Endothelial cell of umbilical vein (primary cell): ENCODE results near the gene TP53TG5. TPM values are rescaled to one million over a fixed set of nuclear protein-coding genes. Genes with fewer than 3 reads are reported as not detected.

Experiments
- BruUV-seq: library from RNA; stranded (reverse); fragments of 400-500 nt; replicated peaks from 2 replicates; lab custom pipeline; 2021; lab: Mats Ljungman, UMichigan
- CTCF ChIA-PET: fragments of 300-600, 350-600 bp; sonication (Branson Sonifier 250); formaldehyde crosslinking; loops from one replicate; lab custom pipeline; 2021; ENCODE audit warnings: antibody characterized with exemption, inconsistent platforms; lab: Charles Lee
- POLR2A ChIA-PET: fragments of 300-600, 350-600 bp; sonication (Branson Sonifier 250); formaldehyde crosslinking; loops from one replicate; lab custom pipeline; 2021; ENCODE audit warnings: antibody characterized with exemption, inconsistent platforms; lab: Charles Lee
- DNase-seq: peaks from one replicate; pipeline ENCODE4 v3.0.0-alpha.2; 2011; ENCODE audit warnings: low read depth, low spot score
- FAIRE-seq: peaks from 2 replicates; lab custom pipeline; 2011; peaks lifted over from hg19 to GRCh38; lab: Jason Lieb, UNC
- H2AFZ ChIP-seq: 2 replicates; pipeline ENCODE4 v1.6.0; 2012; ENCODE audit warnings: low read depth, low read length, control low read depth, inconsistent platforms
- H3K27ac ChIP-seq: 2 replicates; pipeline ENCODE4 v1.5.1; 2011; ENCODE audit warnings: low read depth, mild to moderate bottlenecking, control low read depth, low read length, moderate library complexity; ENCODE audit not compliant: insufficient read depth
- H3K27me3 ChIP-seq, 2 experiments: 2 replicates each; pipeline versions ENCODE4 v1.6.0 to v1.6.1; 2011; ENCODE audit warnings: low read length in 2 of 2, mixed read lengths in 1 of 2; ENCODE audit not compliant: control insufficient read depth in 2 of 2, insufficient read depth in 2 of 2
- H3K36me3 ChIP-seq, 2 experiments: 2 replicates in 1 of 2; 3 replicates in 1 of 2; pipeline ENCODE4 v1.5.1; 2011; ENCODE audit warnings: low read length in 2 of 2, mild to moderate bottlenecking in 1 of 2, moderate library complexity in 1 of 2; ENCODE audit not compliant: control insufficient read depth in 2 of 2, insufficient read depth in 2 of 2; ENCODE audit errors: extremely low read depth in 1 of 2
- H3K4me1 ChIP-seq: 3 replicates; pipeline ENCODE4 v1.5.1; 2011; ENCODE audit warnings: mild to moderate bottlenecking, low read length; ENCODE audit not compliant: control insufficient read depth, insufficient read depth; ENCODE audit errors: extremely low read depth
- H3K4me2 ChIP-seq: 2 replicates; pipeline ENCODE4 v1.6.1; 2011; ENCODE audit warnings: low read length, control low read depth, mixed read lengths; ENCODE audit not compliant: insufficient read depth
- H3K4me3 ChIP-seq, 3 experiments: fragments of 200-600 bp in 1 of 3; sonication (generic), shearing (Covaris generic) in 1 of 3; replicated peaks in 1 of 3; 2 replicates each; pipeline ENCODE4 v1.5.1; 2011 to 2016; ENCODE audit warnings: control low read depth in 3 of 3, low read length in 3 of 3, mild to moderate bottlenecking in 2 of 3, inconsistent platforms in 1 of 3, low read depth in 1 of 3, moderate library complexity in 1 of 3; ENCODE audit not compliant: insufficient read depth in 1 of 3
- H3K79me2 ChIP-seq: 2 replicates; pipeline ENCODE4 v1.6.0; 2012; ENCODE audit warnings: low read length, inconsistent platforms; ENCODE audit not compliant: control insufficient read depth, insufficient read depth
- H3K9ac ChIP-seq: replicated peaks from 2 replicates; pipeline ENCODE3; 2011; ENCODE audit warnings: low read length, control low read depth; ENCODE audit not compliant: insufficient read depth; ENCODE audit errors: extremely low read depth
- H3K9me1 ChIP-seq: replicated peaks from 3 replicates; pipeline ENCODE4 v1.6.0; 2011; ENCODE audit warnings: mild to moderate bottlenecking, low read length; ENCODE audit not compliant: control insufficient read depth, insufficient read depth; ENCODE audit errors: extremely low read depth
- H3K9me3 ChIP-seq: replicated peaks from 2 replicates; pipeline ENCODE4 v1.5.1; 2012; ENCODE audit warnings: low read length, inconsistent platforms; ENCODE audit not compliant: control insufficient read depth, insufficient read depth
- H4K20me1 ChIP-seq: replicated peaks from 2 replicates; pipeline ENCODE3; 2011; ENCODE audit warnings: mild to moderate bottlenecking, low read length; ENCODE audit not compliant: control insufficient read depth, insufficient read depth; ENCODE audit errors: extremely low read depth
- CTCF ChIP-seq, 2 donors: IDR thresholded peaks; 1 replicate in 1 of 2; 2 replicates in 1 of 2; pipeline ENCODE4 v1.5.1; 2011; ENCODE audit warnings: low read length in 2 of 2, mild to moderate bottlenecking in 2 of 2, moderate library complexity in 2 of 2, control low read depth in 1 of 2, inconsistent platforms in 1 of 2, low read depth in 1 of 2; ENCODE audit not compliant: insufficient read depth in 1 of 2; ENCODE audit errors: extremely low read depth in 1 of 2
- EZH2 ChIP-seq: IDR thresholded peaks from 2 replicates; pipeline ENCODE4 v1.6.1; 2012; ENCODE audit warnings: borderline replicate concordance, low read depth, mild to moderate bottlenecking, moderate library complexity, low read length, inconsistent platforms; ENCODE audit not compliant: severe bottlenecking
- FOS ChIP-seq: IDR thresholded peaks from 2 replicates; pipeline ENCODE4 v1.6.1; 2011; ENCODE audit warnings: mild to moderate bottlenecking, low read length, moderate library complexity, borderline replicate concordance; ENCODE audit not compliant: insufficient read depth
- GATA2 ChIP-seq: IDR thresholded peaks from 2 replicates; pipeline ENCODE4 v1.7.0; 2011; ENCODE audit warnings: low read depth, mild to moderate bottlenecking, moderate library complexity, mixed read lengths, low read length; ENCODE audit not compliant: insufficient read length, insufficient read depth
- JUN ChIP-seq: IDR thresholded peaks from 2 replicates; pipeline ENCODE4 v1.6.1; 2011; ENCODE audit warnings: borderline replicate concordance, low read depth; ENCODE audit not compliant: insufficient read length, insufficient read depth
- MAX ChIP-seq: IDR thresholded peaks from 2 replicates; pipeline ENCODE4 v1.6.1; 2011; ENCODE audit not compliant: insufficient read depth, insufficient read length
- MYC ChIP-seq: IDR thresholded peaks from one replicate; pipeline ENCODE4 v1.6.1; 2011; ENCODE audit warnings: mild to moderate bottlenecking, low read depth, low read length
- POLR2A ChIP-seq: IDR thresholded peaks from 2 replicates; pipeline ENCODE4 v1.6.1; 2012; ENCODE audit warnings: low read depth, mild to moderate bottlenecking, control low read depth, low read length
- POLR2AphosphoS5 ChIP-seq: IDR thresholded peaks from 2 replicates; pipeline ENCODE4 v1.6.1; 2012; ENCODE audit warnings: low read depth, mild to moderate bottlenecking, control low read depth, low read length, moderate library complexity; ENCODE audit not compliant: insufficient read depth
- dilution Hi-C: fragments of 300-500 bp; cut with MboI; formaldehyde crosslinking; loops from one replicate; pipeline ENCODE4 v1.15.0; 2019; ENCODE audit warnings: low sequenced_read_pairs; ENCODE audit not compliant: extremely low pct_ligation_motif_present
- intact Hi-C: fragments of 100-400 bp; cut with micrococcal nuclease; formaldehyde crosslinking; loops from one replicate; pipeline ENCODE4 v1.10.0; 2022
- polyA plus RNA-seq, 4 experiments: library from polyadenylated mRNA; depleted of rRNA in 3 of 4; stranded (reverse) in 3 of 4; unstranded in 1 of 4; fragments of >200 nt; gene quantifications; 2 replicates each; pipeline versions ENCODE4 v1.2.1 to v1.2.3, GENCODE V29; 2011 to 2012; ENCODE audit warnings: missing spikeins in 1 of 4
- total RNA-seq: library from RNA; stranded (reverse); gene quantifications from 2 replicates; pipeline ENCODE4 v1.2.3, GENCODE V29; 2021

The TP53TG5 gene
- total and polyA plus RNA-seq, 2 donors (not counting 3 experiments of a cell fraction or from before 2014, with no cell fraction given) = not detected

- Histone ChIP-seq H3K4me1 (peaks cover 42% of the 10 kb centered on the region), H3K9ac (peak overlapping the region; percentile 70)
These were observed 19.1 kb downstream of the TP53TG5 start for GRCh38 chr20:45359069-45359405.

More at GRCh38 chr20:45359069-45359405, 19.1 kb downstream of the TP53TG5 start:
- intact Hi-C loops (no loop called here), dilution Hi-C loops (no loop called here)
- no peaks in the 10 kb centered on the region for H3K36me3 ChIP-seq
- H3K27ac ChIP-seq = peak overlapping the region; percentile 91
- no peaks in the 10 kb centered on the region for H3K9me1 ChIP-seq
- no peak for FAIRE-seq
- POLR2A ChIA-PET = interaction anchor here (0.7 to 5.6 kb wide), 2 partner anchors 11 to 78 kb away, joined by 3 to 52 read pairs; partner anchors contain the start of gene SDC4
- TF ChIP-seq CTCF (IDR thresholded peaks at IDR 0.05; ENCODE audit: extremely low read depth in 1 of 2, insufficient read depth in 1 of 2, low read depth in 1 of 2, low read length in 2 of 2) (no peak), EZH2 (no peak), MAX (no peak), GATA2 (no peak), POLR2A (no peak), MYC (no peak), JUN (no peak), FOS (no peak), POLR2AphosphoS5 (no peak)
- CTCF ChIA-PET = interaction anchor here (0.8 to 8.3 kb wide), 10 partner anchors 11 to 412 kb away, joined by 3 to 111 read pairs (median 9); partner anchors contain the start of gene SDC4
- H3K4me2 ChIP-seq = peak overlapping the region; percentile 28
- no peaks in the 10 kb centered on the region for H3K27me3 ChIP-seq
- peaks cover 7% of the 10 kb centered on the region for H3K79me2 ChIP-seq
- no TSS peak for BruUV-seq
- no peaks in the 10 kb centered on the region for H3K9me3 ChIP-seq
- no peak overlapping the region for H2AFZ ChIP-seq
- DNase-seq = peak; percentile 59
- no peaks in the 10 kb centered on the region for H4K20me1 ChIP-seq
- H3K4me3 ChIP-seq = no peak overlapping the region
